ENCODE results near the gene DYNLT1. TPM values are rescaled to one million over a fixed set of nuclear protein-coding genes. Genes with fewer than 3 reads are reported as not detected.
"Not testable (repeated sequence)": the region's sequence is repeated elsewhere in the genome, so short reads cannot be mapped to it uniquely, and the experiment has no call there.

DYNLT1 gene
- total RNA-seq, 1 experiment from 2014 or later, result 97.6 TPM

- in situ Hi-C loops (cut with HindIII; ENCODE audit: low sequenced_read_pairs), result no loop called here
- no peak for DNase-seq (ENCODE audit: low spot score)
Observed at GRCh38 chr6:158608221-158608620, 36.3 kb downstream of the DYNLT1 start.

DNA sequence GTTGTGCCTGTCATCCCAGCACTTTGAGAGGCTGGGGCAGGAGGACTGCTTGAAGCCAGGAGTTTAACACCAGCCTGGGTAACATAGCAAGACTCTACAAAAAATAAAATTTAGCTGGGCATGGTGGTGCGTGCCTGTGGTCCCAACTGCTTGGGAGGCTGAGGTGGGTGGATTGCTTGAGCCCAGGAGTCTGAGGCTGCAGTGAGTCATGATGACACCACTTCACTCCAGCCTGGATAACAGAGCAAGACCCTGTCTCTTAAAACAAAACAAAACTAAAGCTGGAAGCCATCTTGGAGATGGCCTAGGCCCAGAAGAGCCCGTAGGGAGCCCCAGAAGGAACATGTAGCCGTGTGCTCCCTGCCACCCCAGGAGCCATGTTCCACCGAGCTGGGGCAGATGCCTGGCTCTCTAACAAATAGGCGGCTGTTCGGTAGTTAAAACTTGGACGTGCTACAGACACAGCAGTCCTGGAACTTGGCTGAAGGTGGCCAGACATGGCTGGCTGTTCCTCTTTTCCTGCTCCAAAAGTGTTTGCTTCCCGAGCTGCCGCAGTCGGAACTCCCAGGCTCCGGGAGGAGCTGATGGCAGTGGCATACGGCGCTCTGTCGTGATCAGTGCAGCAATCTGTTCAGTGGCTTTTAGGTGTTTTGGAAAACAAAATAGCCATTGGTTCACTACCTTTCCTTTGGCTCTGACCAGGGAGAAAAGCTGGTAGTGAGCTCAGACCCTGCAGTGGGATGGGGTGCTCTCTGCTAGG lies 37.0 kb downstream of the DYNLT1 start:
- DNase-seq (ENCODE audit: low spot score), result peak; percentile 84
- in situ Hi-C loops (cut with HindIII; ENCODE audit: low sequenced_read_pairs), result no loop called here

DNA sequence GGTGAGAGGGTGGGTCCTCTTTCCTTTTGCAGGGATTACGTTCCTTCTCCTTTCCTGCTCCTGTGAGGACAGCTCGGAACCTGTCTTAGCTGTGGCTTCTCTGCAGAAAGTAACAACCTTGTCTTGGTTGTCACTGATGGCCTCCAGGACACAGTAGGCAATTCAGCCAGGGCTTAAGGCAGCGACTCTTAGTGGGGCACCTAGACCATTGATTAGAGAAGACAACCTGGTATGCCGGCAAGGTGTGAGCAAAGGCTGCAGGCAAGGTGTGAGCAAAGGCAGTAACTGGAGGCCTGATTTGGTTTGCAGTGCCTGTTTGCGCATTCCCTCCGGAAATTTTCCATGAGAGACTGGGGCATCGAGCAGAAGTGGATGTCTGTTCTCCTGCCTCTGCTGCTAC lies 37.6 kb downstream of the DYNLT1 start:
- DNase-seq (ENCODE audit: low spot score), result no peak
- in situ Hi-C loops (cut with HindIII; ENCODE audit: low sequenced_read_pairs), result no loop called here

GRCh38 chr6:158606011-158606410 lies 38.5 kb downstream of the DYNLT1 start:
- DNase-seq (ENCODE audit: low spot score); in situ Hi-C loops (cut with HindIII; ENCODE audit: low sequenced_read_pairs): not testable (repeated sequence)

- in situ Hi-C loops (cut with HindIII; ENCODE audit: low sequenced_read_pairs), result no loop called here
- peak; percentile 80 for DNase-seq (ENCODE audit: low spot score)
Observed at GRCh38 chr6:158605266-158605878, 39.2 kb downstream of the DYNLT1 start.

DNA sequence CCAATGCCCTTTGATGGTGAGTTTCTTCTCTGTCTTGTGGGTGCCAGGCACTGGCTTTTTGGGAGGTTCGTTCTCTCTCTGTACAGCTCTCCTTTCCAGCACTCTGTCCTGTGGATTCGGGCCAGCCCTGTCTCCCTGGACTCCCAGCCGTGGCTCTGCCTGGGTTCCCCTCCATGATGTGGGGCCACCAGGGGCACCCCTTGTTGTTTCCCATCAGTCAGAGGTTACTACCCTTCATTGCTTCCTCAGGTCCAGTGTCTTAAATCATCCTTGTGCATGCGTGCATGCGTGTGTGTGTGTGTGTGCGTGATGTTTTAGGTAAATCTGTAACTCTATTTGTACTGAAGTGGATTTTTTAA lies 40.5 kb downstream of the DYNLT1 start:
- in situ Hi-C loops (cut with HindIII; ENCODE audit: low sequenced_read_pairs), result no loop called here

GRCh38 chr6:158603261-158604047 lies 41.1 kb downstream of the DYNLT1 start:
- in situ Hi-C loops (cut with HindIII; ENCODE audit: low sequenced_read_pairs), result no loop called here

More for the DNA sequence above, 40.5 kb downstream of the DYNLT1 start:
- no peak for DNase-seq (ENCODE audit: low spot score)

DNA sequence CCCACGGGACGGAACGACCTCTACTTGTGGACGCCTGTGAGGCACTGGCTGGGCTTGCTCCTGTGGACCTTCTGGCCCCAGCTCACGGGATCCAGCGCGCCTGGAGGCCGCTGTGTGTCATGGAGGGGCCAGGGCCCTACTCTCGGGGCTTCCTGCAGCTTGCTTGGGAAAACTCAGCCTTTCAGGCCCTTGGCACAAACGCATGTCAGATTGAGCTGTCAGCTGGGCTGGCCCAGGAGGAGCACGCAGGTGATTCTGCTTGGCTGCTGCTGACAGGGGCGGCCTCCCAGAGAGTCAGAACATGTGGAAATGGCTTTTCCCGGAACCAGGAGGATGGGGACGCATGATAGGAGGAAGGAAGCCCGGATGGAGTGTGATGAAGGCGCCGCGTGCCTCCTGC lies 44.9 kb downstream of the DYNLT1 start:
- peak; percentile 67 for DNase-seq (ENCODE audit: low spot score)
- in situ Hi-C loops (cut with HindIII; ENCODE audit: low sequenced_read_pairs), result no loop called here

More at GRCh38 chr6:158603261-158604047, 41.1 kb downstream of the DYNLT1 start:
- no peak for DNase-seq (ENCODE audit: low spot score)

DNA sequence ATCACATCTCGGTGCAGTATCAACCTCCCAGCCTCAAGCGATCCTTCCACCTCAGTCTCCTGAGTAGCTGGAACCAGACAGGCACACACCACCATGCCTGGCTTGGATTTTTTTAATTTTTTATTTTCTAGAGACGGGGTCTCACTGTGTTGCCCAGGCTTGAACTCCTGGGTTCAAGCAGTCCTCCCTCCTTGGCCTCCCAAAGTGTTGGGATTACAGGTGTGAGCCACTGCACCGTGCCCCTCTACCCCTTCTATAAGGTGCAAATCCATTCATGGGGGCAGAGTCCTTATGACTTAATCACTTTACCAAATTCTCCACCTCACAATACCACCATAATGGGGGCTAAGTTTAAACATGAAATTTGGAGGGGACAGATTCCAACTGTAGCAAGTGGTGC lies 47.0 kb downstream of the DYNLT1 start:
- DNase-seq (ENCODE audit: low spot score), result no peak
- in situ Hi-C loops (cut with HindIII; ENCODE audit: low sequenced_read_pairs), result no loop called here

- in situ Hi-C loops (cut with HindIII; ENCODE audit: low sequenced_read_pairs), result no loop called here
- DNase-seq (ENCODE audit: low spot score), result no peak
Observed at GRCh38 chr6:158596861-158597260, 47.7 kb downstream of the DYNLT1 start.

GRCh38 chr6:158595223-158595622 lies 49.3 kb downstream of the DYNLT1 start:
- DNase-seq (ENCODE audit: low spot score), result no peak
- in situ Hi-C loops (cut with HindIII; ENCODE audit: low sequenced_read_pairs), result no loop called here

DNA sequence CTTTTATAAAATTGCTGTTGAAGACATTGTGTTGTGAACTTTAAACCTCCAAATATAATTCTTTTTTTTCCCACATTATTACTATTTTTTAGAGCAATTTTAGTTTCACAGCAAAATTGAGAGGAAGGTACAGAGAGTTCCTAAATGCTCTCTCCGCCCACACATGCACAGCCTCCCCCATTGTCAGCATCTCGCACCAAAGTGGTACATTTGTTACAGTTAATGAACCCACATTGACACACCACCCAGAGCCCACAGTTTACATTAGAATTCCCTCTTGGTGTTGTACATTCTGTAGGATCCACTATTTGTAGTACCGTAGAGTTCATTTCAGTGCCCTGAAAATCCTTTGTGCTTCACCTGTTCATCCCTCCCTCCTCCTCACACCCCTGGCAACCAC lies 50.9 kb downstream of the DYNLT1 start:
- DNase-seq (ENCODE audit: low spot score), result no peak
- in situ Hi-C loops (cut with HindIII; ENCODE audit: low sequenced_read_pairs), result no loop called here

GRCh38 chr6:158591810-158592209 lies 52.7 kb downstream of the DYNLT1 start:
- in situ Hi-C loops (cut with HindIII; ENCODE audit: low sequenced_read_pairs), result no loop called here
- DNase-seq (ENCODE audit: low spot score), result no peak

- no peak for DNase-seq (ENCODE audit: low spot score)
- in situ Hi-C loops (cut with HindIII; ENCODE audit: low sequenced_read_pairs), result no loop called here
Observed at GRCh38 chr6:158591134-158591809, 53.3 kb downstream of the DYNLT1 start.

GRCh38 chr6:158589366-158589765 lies 55.2 kb downstream of the DYNLT1 start:
- in situ Hi-C loops (cut with HindIII; ENCODE audit: low sequenced_read_pairs), result no loop called here
- DNase-seq (ENCODE audit: low spot score), result peak; percentile 86

- DNase-seq (ENCODE audit: low spot score), result no peak
- in situ Hi-C loops (cut with HindIII; ENCODE audit: low sequenced_read_pairs), result no loop called here
Observed at GRCh38 chr6:158586652-158587051, 57.9 kb downstream of the DYNLT1 start.

Measured in G401 (cell line).